Stimulated activated CD4-positive, alpha-beta T cell treated with anti-CD3 and anti-CD28 coated beads, Interleukin-12 subunit alpha, Interleukin-12 subunit beta, amount 100 ng/mL, for 4 hours (primary cell): ENCODE results near the gene HRH2.

Experiments used
- DNase-seq: peaks from one replicate; pipeline ENCODE4 v3.0.0-alpha.2; 2020

HRH2 gene

GRCh38 chr5:175678074-175678473 is 20.2 kb downstream of the HRH2 start:
- DNase-seq = no peak

GRCh38 chr5:175679411-175679810 is 21.5 kb downstream of the HRH2 start:
- DNase-seq = no peak

GRCh38 chr5:175680020-175680419 is 22.1 kb downstream of the HRH2 start:
- DNase-seq = no peak

- no peak for DNase-seq
These were observed 22.6 kb downstream of the HRH2 start for GRCh38 chr5:175680463-175680862.

- no peak for DNase-seq
These were observed 23.4 kb downstream of the HRH2 start for GRCh38 chr5:175681045-175681967.

GRCh38 chr5:175681968-175682340 is 24.1 kb downstream of the HRH2 start:
- no peak for DNase-seq

- no peak for DNase-seq
These were observed 24.8 kb downstream of the HRH2 start for GRCh38 chr5:175682664-175683063.

- DNase-seq = no peak
These were observed 25.4 kb downstream of the HRH2 start for GRCh38 chr5:175683231-175683630.

- DNase-seq = no peak
These were observed 26.1 kb downstream of the HRH2 start for GRCh38 chr5:175683921-175684320.

- no peak for DNase-seq
These were observed 27.1 kb downstream of the HRH2 start for GRCh38 chr5:175684931-175685330.

- DNase-seq = no peak
These were observed 28.0 kb downstream of the HRH2 start for GRCh38 chr5:175685701-175686350.

GRCh38 chr5:175686396-175686795 is 28.5 kb downstream of the HRH2 start:
- DNase-seq = no peak

- no peak for DNase-seq
These were observed 29.0 kb downstream of the HRH2 start for GRCh38 chr5:175686826-175687225.

GRCh38 chr5:175687231-175687701 is 29.4 kb downstream of the HRH2 start:
- no peak for DNase-seq

GRCh38 chr5:175688352-175689146 is 30.7 kb downstream of the HRH2 start:
- DNase-seq = no peak

GRCh38 chr5:175689147-175689991 is 31.5 kb downstream of the HRH2 start:
- DNase-seq = no peak

- DNase-seq = no peak
These were observed 32.2 kb downstream of the HRH2 start for GRCh38 chr5:175690025-175690424.

- DNase-seq = no peak
These were observed 32.7 kb downstream of the HRH2 start for GRCh38 chr5:175690586-175690985.

- no peak for DNase-seq
These were observed 33.9 kb downstream of the HRH2 start for GRCh38 chr5:175691761-175692160.

GRCh38 chr5:175692235-175692995 is 34.5 kb downstream of the HRH2 start:
- no peak for DNase-seq

- DNase-seq = no peak
These were observed 35.3 kb downstream of the HRH2 start for GRCh38 chr5:175692996-175693710.
